HEK293 (cell line): ENCODE results near the gene KCNJ15.

Source experiments
- BCL11B ChIP-seq: fragments of 450-650 bp; formaldehyde crosslinking; IDR thresholded peaks from 2 replicates; pipeline ENCODE4 v1.5.1; 2016; ENCODE audit warnings: low read depth, missing biosample characterization, missing genetic modification characterization
- PBX3 ChIP-seq: sonication (generic); formaldehyde crosslinking; IDR thresholded peaks from 2 replicates; pipeline ENCODE4 v1.8.1; 2022; ENCODE audit warnings: mild to moderate bottlenecking, moderate library complexity, missing genetic modification reagents
- PRDM10 ChIP-seq: fragments of 450-650 bp; formaldehyde crosslinking; IDR thresholded peaks from 2 replicates; pipeline ENCODE4 v1.5.1; 2016; ENCODE audit warnings: missing biosample characterization, missing genetic modification characterization
- YY2 ChIP-seq: fragments of 450-650 bp; formaldehyde crosslinking; IDR thresholded peaks from 2 replicates; pipeline ENCODE4 v1.5.1; 2016; ENCODE audit warnings: missing biosample characterization, missing genetic modification characterization
- ZBTB48 ChIP-seq: fragments of 450-650 bp; formaldehyde crosslinking; IDR thresholded peaks from 2 replicates; pipeline ENCODE4 v1.5.1; 2016; ENCODE audit warnings: missing biosample characterization, missing genetic modification characterization
- ZFP41 ChIP-seq: fragments of 450-650 bp; formaldehyde crosslinking; IDR thresholded peaks from 2 replicates; pipeline ENCODE4 v1.5.1; 2016; ENCODE audit warnings: missing biosample characterization, missing genetic modification characterization, borderline replicate concordance
- ZNF16 ChIP-seq: fragments of 450-650 bp; formaldehyde crosslinking; IDR thresholded peaks from 2 replicates; pipeline ENCODE4 v1.5.1; 2016; ENCODE audit warnings: low read depth, missing biosample characterization, missing genetic modification characterization
- ZNF2 ChIP-seq: fragments of 450-650 bp; formaldehyde crosslinking; IDR thresholded peaks from 2 replicates; pipeline ENCODE4 v1.5.1; 2016; ENCODE audit warnings: missing biosample characterization, missing genetic modification characterization
- ZNF280C ChIP-seq: fragments of 450-650 bp; formaldehyde crosslinking; IDR thresholded peaks from 2 replicates; pipeline ENCODE4 v1.5.1; 2016; ENCODE audit warnings: missing biosample characterization, missing genetic modification characterization
- ZNF37A ChIP-seq: fragments of 450-650 bp; IDR thresholded peaks from 2 replicates; pipeline ENCODE4 v1.5.1; 2018; ENCODE audit warnings: missing biosample characterization, missing genetic modification characterization
- ZNF423 ChIP-seq: fragments of 450-650 bp; formaldehyde crosslinking; IDR thresholded peaks from 2 replicates; pipeline ENCODE4 v1.5.1; 2016; ENCODE audit warnings: missing biosample characterization, missing genetic modification characterization
- ZNF501 ChIP-seq: fragments of 450-650 bp; formaldehyde crosslinking; IDR thresholded peaks from 2 replicates; pipeline ENCODE4 v1.5.1; 2016; ENCODE audit warnings: missing biosample characterization, missing genetic modification characterization
- ZNF514 ChIP-seq: fragments of 450-650 bp; formaldehyde crosslinking; IDR thresholded peaks from 2 replicates; pipeline ENCODE4 v1.5.1; 2016; ENCODE audit warnings: missing biosample characterization, missing genetic modification characterization
- ZNF544 ChIP-seq: fragments of 450-650 bp; formaldehyde crosslinking; IDR thresholded peaks from 2 replicates; pipeline ENCODE4 v1.5.0; 2017; ENCODE audit warnings: missing biosample characterization, missing genetic modification characterization
- ZNF596 ChIP-seq: fragments of 450-650 bp; IDR thresholded peaks from 2 replicates; pipeline ENCODE4 v1.5.0; 2018; ENCODE audit warnings: missing biosample characterization, mild to moderate bottlenecking, missing genetic modification characterization, moderate library complexity
- ZNF610 ChIP-seq: fragments of 450-650 bp; formaldehyde crosslinking; IDR thresholded peaks from 2 replicates; pipeline ENCODE4 v1.5.1; 2016; ENCODE audit warnings: missing biosample characterization, missing genetic modification characterization, borderline replicate concordance
- ZNF660 ChIP-seq: fragments of 450-650 bp; IDR thresholded peaks from 2 replicates; pipeline ENCODE4 v1.5.1; 2018; ENCODE audit warnings: missing biosample characterization, mild to moderate bottlenecking, missing genetic modification characterization
- ZNF670 ChIP-seq: fragments of 450-650 bp; formaldehyde crosslinking; IDR thresholded peaks from 2 replicates; pipeline ENCODE4 v1.5.1; 2016; ENCODE audit warnings: missing biosample characterization, missing genetic modification characterization, low read depth
- ZNF777 ChIP-seq: fragments of 450-650 bp; formaldehyde crosslinking; IDR thresholded peaks from 2 replicates; pipeline ENCODE4 v1.5.1; 2017; ENCODE audit warnings: missing biosample characterization, missing genetic modification characterization, borderline replicate concordance
- ZNF843 ChIP-seq: fragments of 450-650 bp; formaldehyde crosslinking; IDR thresholded peaks from 2 replicates; pipeline ENCODE4 v1.5.1; 2016; ENCODE audit warnings: missing biosample characterization, missing genetic modification characterization
- TF ChIP-seq, protein P1 (sequence below): fragments of 450-650 bp; formaldehyde crosslinking; conservative IDR thresholded peaks from 2 replicates; pipeline ENCODE4 v1.5.1; 2016; ENCODE audit warnings: low read depth, missing biosample characterization, missing genetic modification characterization
- TF ChIP-seq, protein P2 (sequence below): fragments of 450-650 bp; formaldehyde crosslinking; IDR thresholded peaks from 2 replicates; pipeline ENCODE4 v1.5.1; 2016; ENCODE audit warnings: missing biosample characterization, missing genetic modification characterization
- TF ChIP-seq, protein P3 (sequence below): fragments of 450-650 bp; formaldehyde crosslinking; optimal IDR thresholded peaks from 2 replicates; pipeline ENCODE3; 2016; ENCODE audit warnings: missing biosample characterization, mild to moderate bottlenecking, missing genetic modification characterization
- TF ChIP-seq, protein P4 (sequence below): fragments of 450-650 bp; formaldehyde crosslinking; IDR thresholded peaks from 2 replicates; pipeline ENCODE4 v1.5.1; 2016; ENCODE audit warnings: missing biosample characterization, missing genetic modification characterization

Gene KCNJ15

GRCh38 chr21:38229260-38229877 lies 27.4 kb upstream of the KCNJ15 start (continued):
- TF ChIP-seq, protein P1, sequence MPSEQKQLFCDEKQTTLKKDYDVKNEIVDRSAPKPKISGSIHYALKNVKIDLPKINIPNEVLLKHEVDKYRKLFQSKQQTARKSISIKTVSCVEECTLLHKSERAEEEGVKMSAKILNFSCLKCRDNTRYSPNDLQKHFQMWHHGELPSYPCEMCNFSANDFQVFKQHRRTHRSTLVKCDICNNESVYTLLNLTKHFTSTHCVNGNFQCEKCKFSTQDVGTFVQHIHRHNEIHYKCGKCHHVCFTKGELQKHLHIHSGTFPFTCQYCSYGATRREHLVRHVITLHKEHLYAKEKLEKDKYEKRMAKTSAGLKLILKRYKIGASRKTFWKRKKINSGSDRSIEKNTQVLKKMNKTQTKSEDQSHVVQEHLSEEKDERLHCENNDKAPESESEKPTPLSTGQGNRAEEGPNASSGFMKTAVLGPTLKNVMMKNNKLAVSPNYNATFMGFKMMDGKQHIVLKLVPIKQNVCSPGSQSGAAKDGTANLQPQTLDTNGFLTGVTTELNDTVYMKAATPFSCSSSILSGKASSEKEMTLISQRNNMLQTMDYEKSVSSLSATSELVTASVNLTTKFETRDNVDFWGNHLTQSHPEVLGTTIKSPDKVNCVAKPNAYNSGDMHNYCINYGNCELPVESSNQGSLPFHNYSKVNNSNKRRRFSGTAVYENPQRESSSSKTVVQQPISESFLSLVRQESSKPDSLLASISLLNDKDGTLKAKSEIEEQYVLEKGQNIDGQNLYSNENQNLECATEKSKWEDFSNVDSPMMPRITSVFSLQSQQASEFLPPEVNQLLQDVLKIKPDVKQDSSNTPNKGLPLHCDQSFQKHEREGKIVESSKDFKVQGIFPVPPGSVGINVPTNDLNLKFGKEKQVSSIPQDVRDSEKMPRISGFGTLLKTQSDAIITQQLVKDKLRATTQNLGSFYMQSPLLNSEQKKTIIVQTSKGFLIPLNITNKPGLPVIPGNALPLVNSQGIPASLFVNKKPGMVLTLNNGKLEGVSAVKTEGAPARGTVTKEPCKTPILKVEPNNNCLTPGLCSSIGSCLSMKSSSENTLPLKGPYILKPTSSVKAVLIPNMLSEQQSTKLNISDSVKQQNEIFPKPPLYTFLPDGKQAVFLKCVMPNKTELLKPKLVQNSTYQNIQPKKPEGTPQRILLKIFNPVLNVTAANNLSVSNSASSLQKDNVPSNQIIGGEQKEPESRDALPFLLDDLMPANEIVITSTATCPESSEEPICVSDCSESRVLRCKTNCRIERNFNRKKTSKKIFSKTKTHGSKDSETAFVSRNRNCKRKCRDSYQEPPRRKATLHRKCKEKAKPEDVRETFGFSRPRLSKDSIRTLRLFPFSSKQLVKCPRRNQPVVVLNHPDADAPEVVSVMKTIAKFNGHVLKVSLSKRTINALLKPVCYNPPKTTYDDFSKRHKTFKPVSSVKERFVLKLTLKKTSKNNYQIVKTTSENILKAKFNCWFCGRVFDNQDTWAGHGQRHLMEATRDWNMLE = 0 out of 2 replicates have a peak, but pooled peaks have one; percentile 40
- TF ChIP-seq ZNF16 (tag by site-specific recombination) (no peak), ZNF670 (tag by site-specific recombination) (no peak), ZNF596 (tag by site-specific recombination) (no peak), ZNF610 (0 out of 2 replicates have a peak, but pooled peaks have one; percentile 53), ZBTB48 (tag by site-specific recombination) (no peak), ZNF37A (0 out of 2 replicates have a peak, but pooled peaks have one; percentile 58), ZNF2 (tag by site-specific recombination) (no peak), ZNF423 (no peak), ZNF544 (peak; percentile 98), PBX3 (CRISPR knock-in tag) (no peak), ZNF514 (tag by site-specific recombination) (no peak), BCL11B (no peak), ZNF777 (tag by site-specific recombination) (no peak), ZNF280C (tag by site-specific recombination) (no peak), ZNF660 (tag by site-specific recombination) (no peak), PRDM10 (no peak), ZNF501 (tag by site-specific recombination) (no peak), ZNF843 (tag by site-specific recombination) (no peak), ZFP41 (tag by site-specific recombination) (no peak), YY2 (tag by site-specific recombination) (no peak)
- TF ChIP-seq, protein P2, sequence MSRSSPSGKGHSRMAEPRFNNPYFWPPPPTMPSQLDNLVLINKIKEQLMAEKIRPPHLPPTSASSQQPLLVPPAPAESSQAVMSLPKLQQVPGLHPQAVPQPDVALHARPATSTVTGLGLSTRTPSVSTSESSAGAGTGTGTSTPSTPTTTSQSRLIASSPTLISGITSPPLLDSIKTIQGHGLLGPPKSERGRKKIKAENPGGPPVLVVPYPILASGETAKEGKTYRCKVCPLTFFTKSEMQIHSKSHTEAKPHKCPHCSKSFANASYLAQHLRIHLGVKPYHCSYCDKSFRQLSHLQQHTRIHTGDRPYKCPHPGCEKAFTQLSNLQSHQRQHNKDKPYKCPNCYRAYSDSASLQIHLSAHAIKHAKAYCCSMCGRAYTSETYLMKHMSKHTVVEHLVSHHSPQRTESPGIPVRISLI (tag by site-specific recombination) = no peak
- TF ChIP-seq, protein P3, sequence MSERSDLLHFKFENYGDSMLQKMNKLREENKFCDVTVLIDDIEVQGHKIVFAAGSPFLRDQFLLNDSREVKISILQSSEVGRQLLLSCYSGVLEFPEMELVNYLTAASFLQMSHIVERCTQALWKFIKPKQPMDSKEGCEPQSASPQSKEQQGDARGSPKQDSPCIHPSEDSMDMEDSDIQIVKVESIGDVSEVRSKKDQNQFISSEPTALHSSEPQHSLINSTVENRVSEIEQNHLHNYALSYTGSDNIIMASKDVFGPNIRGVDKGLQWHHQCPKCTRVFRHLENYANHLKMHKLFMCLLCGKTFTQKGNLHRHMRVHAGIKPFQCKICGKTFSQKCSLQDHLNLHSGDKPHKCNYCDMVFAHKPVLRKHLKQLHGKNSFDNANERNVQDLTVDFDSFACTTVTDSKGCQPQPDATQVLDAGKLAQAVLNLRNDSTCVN (tag by site-specific recombination) = no peak
- TF ChIP-seq, protein P4, sequence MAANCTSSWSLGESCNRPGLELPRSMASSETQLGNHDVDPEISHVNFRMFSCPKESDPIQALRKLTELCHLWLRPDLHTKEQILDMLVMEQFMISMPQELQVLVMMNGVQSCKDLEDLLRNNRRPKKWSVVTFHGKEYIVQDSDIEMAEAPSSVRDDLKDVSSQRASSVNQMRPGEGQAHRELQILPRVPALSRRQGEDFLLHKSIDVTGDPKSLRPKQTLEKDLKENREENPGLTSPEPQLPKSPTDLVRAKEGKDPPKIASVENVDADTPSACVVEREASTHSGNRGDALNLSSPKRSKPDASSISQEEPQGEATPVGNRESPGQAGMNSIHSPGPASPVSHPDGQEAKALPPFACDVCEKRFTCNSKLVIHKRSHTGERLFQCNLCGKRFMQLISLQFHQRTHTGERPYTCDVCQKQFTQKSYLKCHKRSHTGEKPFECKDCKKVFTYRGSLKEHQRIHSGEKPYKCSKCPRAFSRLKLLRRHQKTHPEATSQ (tag by site-specific recombination) = no peak
